ENCODE measurements around the gene TASP1.
"Not testable (repeated sequence)": the region's sequence is repeated elsewhere in the genome, so short reads cannot be mapped to it uniquely, and the experiment has no call there.

DNA sequence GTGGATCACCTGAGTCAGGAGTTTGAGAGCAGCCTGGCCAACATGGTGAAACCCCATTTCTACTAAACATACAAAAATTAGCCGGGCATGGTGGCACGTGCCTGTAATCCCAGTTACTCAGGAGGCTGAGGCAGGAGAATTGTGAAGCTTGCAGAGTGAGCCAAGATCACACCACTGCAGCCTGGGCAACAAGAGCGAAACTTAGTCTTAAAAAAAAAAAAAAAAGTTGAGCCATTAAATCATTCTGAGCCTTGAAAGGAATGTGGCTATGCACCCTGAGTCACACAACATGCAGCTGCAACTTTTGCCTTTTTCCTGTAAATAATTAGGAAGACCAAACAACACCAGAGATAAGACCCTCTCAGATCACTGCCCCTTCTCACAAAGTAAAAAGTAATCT, 11.2 kb downstream of the TASP1 start:
- TF ChIP-seq, protein P1, sequence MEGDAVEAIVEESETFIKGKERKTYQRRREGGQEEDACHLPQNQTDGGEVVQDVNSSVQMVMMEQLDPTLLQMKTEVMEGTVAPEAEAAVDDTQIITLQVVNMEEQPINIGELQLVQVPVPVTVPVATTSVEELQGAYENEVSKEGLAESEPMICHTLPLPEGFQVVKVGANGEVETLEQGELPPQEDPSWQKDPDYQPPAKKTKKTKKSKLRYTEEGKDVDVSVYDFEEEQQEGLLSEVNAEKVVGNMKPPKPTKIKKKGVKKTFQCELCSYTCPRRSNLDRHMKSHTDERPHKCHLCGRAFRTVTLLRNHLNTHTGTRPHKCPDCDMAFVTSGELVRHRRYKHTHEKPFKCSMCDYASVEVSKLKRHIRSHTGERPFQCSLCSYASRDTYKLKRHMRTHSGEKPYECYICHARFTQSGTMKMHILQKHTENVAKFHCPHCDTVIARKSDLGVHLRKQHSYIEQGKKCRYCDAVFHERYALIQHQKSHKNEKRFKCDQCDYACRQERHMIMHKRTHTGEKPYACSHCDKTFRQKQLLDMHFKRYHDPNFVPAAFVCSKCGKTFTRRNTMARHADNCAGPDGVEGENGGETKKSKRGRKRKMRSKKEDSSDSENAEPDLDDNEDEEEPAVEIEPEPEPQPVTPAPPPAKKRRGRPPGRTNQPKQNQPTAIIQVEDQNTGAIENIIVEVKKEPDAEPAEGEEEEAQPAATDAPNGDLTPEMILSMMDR (IDR thresholded peaks at IDR 0.05; ENCODE audit: insufficient read depth, low read length, poor library complexity, severe bottlenecking) = not testable (repeated sequence)
- TF ChIP-seq EZH2phosphoT487 (conservative IDR thresholded peaks at IDR 0.05; ENCODE audit: low read length) = not testable (repeated sequence)
